GM10266 (cell line): Measurements from ENCODE around the gene KRT76.

Source experiments
- DNase-seq: peaks from one replicate; pipeline ENCODE4 v3.0.0; 2012; ENCODE audit errors: extremely low spot score
- CTCF ChIP-seq: IDR thresholded peaks from 2 replicates; pipeline ENCODE4 v1.5.1; 2012; ENCODE audit warnings: mild to moderate bottlenecking, low read depth; ENCODE audit not compliant: control insufficient read depth, insufficient read depth; ENCODE audit errors: missing control alignments

Gene KRT76

GRCh38 chr12:52778833-52779232, 1.7 kb upstream of the KRT76 start:
- TF ChIP-seq CTCF = no peak
- no peak for DNase-seq

- no peak for TF ChIP-seq CTCF
Measured at GRCh38 chr12:52777566-52777965, 421 bp upstream of the KRT76 start.

DNA sequence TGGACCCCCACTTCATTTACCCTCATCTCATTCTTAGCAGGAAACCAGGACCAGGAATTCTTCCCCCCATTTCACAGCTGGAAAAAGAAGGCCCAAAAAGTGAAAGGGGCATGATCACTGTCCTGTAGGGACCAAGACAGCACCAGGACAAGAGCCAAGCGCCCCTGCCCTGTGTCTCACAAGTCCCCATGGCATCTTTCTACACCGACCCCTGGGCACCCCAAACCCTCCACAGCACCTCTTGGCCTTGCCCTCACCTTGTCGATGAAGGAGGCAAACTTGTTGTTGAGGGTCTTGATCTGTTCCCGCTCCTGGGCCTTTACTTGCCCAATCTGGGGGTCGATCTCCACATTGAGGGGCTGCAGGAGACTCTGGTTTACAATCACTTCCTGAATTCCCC, 710 bp downstream of the KRT76 start:
- no peak for DNase-seq
- TF ChIP-seq CTCF = no peak

More at GRCh38 chr12:52777566-52777965, 421 bp upstream of the KRT76 start:
- DNase-seq = no peak

- TF ChIP-seq CTCF = no peak
- no peak for DNase-seq
Measured at GRCh38 chr12:52774629-52775250, 2.4 kb downstream of the KRT76 start.

DNA sequence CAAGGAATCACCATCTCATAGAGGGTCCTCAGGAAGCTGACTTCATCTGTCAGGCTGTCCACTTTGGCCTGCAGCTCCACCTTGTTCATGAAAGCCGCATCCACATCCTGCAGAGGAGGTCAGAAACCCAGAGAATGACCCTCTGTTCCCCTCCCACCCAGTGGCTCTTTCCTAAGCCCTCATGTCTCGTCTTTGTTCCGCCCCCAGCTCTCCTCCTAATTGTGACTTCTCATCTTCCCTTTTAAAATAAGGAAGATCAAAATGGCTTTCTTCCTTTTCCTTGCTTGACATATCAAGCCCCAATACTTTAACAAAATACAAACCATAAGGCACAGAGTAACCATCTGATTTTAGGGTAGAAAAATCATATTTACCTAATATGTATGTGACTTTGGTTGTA, 4.4 kb downstream of the KRT76 start:
- DNase-seq = no peak
- TF ChIP-seq CTCF = no peak

- TF ChIP-seq CTCF = no peak
- DNase-seq = no peak
Measured at GRCh38 chr12:52772188-52772587, 5.0 kb downstream of the KRT76 start.

GRCh38 chr12:52771505-52771904, 5.6 kb downstream of the KRT76 start:
- no peak for DNase-seq
- TF ChIP-seq CTCF = no peak
